Right cardiac atrium (tissue), 5 donors: ENCODE results near the gene OR8G5. TPM values are rescaled to one million over a fixed set of nuclear protein-coding genes. Genes with fewer than 3 reads are reported as not detected.
"Not testable (repeated sequence)": the region's sequence is repeated elsewhere in the genome, so short reads cannot be mapped to it uniquely, and the experiment has no call there.

Experiments used
- ATAC-seq, 2 donors: fragments of 200-7000 bp; cut with Tn5 transposase; one replicate each; pipeline versions ENCODE4 v1.8.0 to v1.9.1; 2020; ENCODE audit warnings: moderate library complexity in 2 of 2, mild to moderate bottlenecking in 1 of 2
- DNase-seq, 3 donors: peaks; one replicate each; pipeline ENCODE4 v3.0.0-alpha.2; 2020
- H3K27ac ChIP-seq: one replicate; pipeline ENCODE4 v1.5.1; 2013; ENCODE audit warnings: mild to moderate bottlenecking, low read length, control low read depth, moderate library complexity
- H3K27me3 ChIP-seq: one replicate; pipeline ENCODE4 v1.6.1; 2013; ENCODE audit not compliant: control insufficient read depth, insufficient read depth
- H3K4me1 ChIP-seq: one replicate; pipeline ENCODE4 v1.6.1; 2013; ENCODE audit warnings: low read length; ENCODE audit not compliant: control insufficient read depth, insufficient read depth
- H3K4me3 ChIP-seq: one replicate; pipeline ENCODE4 v1.5.1; 2013; ENCODE audit warnings: low read length, control low read depth
- H3K9me3 ChIP-seq: one replicate; pipeline ENCODE4 v1.6.1; 2013; ENCODE audit warnings: low read length; ENCODE audit not compliant: control insufficient read depth
- WGBS: extraction: QIAGEN DNeasy Blood & Tissue Kit; methylation state at CpG from one replicate; pipeline ENCODE4 v1.1.7; 2013; 5-methylcytosine and 5-hydroxymethylcytosine counted together
- intact Hi-C, 4 donors: fragments of 100-400 bp; cut with DNase I; formaldehyde crosslinking; loops; one replicate each; pipeline versions ENCODE4 v1.11.0 to v1.14.0; 2022 to 2023
- long read RNA-seq, 4 donors: library from polyadenylated mRNA; unstranded; transcript quantifications; one replicate each; pipeline ENCODE4 v2.0.0, GENCODE V29; 2020 to 2021
- polyA plus RNA-seq: library from polyadenylated mRNA; stranded (reverse); fragments of 200-250 nt; gene quantifications from one replicate; pipeline ENCODE4 v1.2.3, GENCODE V29; 2013
- total RNA-seq, 4 donors: library from RNA; stranded (reverse); fragmentation: NEBNext Ultra II Directional; extraction: Animal tissue kit (Norgen Biotek cat#: 25700); gene quantifications; one replicate each; pipeline ENCODE4 v1.2.1, GENCODE V29; 2021
- donor health status: healthy with polysubstance abuse.
- donor health status: DM: no; HTN: yes; CAD: no.
- donor health status: DM: no; HTN: no; CAD: no.
- donor health status: DM: no; HTN: yes; CAD: no; lungs with severe emphysema.
- donor health status: DM: yes; HTN: yes; CAD: no.

Gene OR8G5, protein sequence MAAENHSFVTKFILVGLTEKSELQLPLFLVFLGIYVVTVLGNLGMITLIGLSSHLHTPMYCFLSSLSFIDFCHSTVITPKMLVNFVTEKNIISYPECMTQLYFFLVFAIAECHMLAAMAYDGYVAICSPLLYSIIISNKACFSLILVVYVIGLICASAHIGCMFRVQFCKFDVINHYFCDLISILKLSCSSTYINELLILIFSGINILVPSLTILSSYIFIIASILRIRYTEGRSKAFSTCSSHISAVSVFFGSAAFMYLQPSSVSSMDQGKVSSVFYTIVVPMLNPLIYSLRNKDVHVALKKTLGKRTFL
- total RNA-seq (not detected), polyA plus RNA-seq (not detected)
- long read RNA-seq, donor 1 = 0 reads
- long read RNA-seq, donor 2 = 0 reads
- long read RNA-seq, donor 3 = 0 reads
- long read RNA-seq, donor 4 = 0 reads

DNA sequence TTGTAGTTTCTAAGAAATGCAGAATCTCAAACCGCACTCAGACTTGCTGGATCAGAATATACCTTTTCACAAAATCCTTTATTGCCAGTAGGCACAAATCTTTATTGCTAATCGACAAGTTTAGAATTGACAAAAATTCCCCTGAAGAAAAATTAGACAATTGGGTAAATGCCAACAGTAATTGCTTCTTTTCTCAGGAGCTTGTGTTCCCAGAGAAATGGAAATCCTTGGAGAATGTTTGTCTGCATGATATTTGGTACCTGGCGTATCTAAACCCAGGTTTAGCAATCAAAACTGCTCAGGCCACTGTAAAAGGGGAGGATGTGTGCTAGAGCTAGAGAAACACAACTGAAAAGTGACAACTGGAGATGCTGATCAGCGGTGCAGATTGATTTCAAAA is at the start of gene OR8G5:
Gene OR8G5 (plus strand): TSS at position 301 of the 400 bp plus-strand sequence. CDS start 8,556 bp downstream, outside the sequence.
- DNase-seq = no peak
- H3K27me3 ChIP-seq = no peaks in the 10 kb centered on the region
- H3K27ac ChIP-seq = no peak within 1 kb of the TSS
- no peaks in the 10 kb centered on the region for H3K4me1 ChIP-seq
- no peak within 1 kb of the TSS for H3K4me3 ChIP-seq
- intact Hi-C loops = no loop called here
- 58% methylated on average over 4 of the region's 4 CpGs for WGBS
- H3K9me3 ChIP-seq = no peaks in the 10 kb centered on the region
- ATAC-seq = no peak

DNA sequence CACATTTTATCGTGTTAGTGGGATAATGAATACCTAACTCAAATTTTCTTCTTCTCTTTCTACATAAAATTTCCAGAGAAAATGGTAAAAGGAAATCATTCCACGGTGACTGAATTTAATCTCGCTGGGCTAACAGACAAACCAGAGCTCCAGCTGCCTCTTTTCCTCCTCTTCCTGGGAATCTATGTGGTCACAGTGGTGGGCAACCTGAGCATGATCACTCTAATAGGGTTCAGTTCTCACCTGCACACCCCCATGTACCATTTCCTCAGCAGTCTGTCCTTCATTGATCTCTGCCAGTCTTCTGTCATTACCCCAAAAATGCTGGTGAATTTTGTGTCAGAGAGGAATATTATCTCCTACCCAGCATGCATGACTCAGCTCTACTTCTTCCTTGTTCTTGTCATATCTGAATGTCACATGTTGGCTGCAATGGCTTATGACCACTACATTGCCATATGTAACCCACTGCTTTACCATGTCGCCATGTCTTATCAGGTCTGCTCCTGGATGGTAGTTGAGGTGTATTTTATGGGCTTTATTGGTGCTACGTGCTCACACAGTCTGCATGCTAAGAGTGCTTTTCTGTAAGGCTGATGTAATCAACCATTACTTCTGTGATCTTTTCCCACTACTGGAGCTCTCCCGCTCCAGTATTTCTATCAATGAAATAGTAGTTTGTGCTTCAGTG is 48.9 kb upstream of the OR8G5 start:
- Histone ChIP-seq H3K4me1 (no peaks in the 10 kb centered on the region), H3K27me3 (no peaks in the 10 kb centered on the region), H3K27ac (no peak overlapping the region), H3K9me3 (no peaks in the 10 kb centered on the region), H3K4me3 (no peak overlapping the region)
- DNase-seq = no peak
- ATAC-seq = no peak
- 67% methylated on average over 6 of the region's 6 CpGs for WGBS
- intact Hi-C loops = loop anchor here in 1 of 4 donors (10.0 kb wide), 1 partner anchor 132 kb away; no protein-coding TSS in a partner anchor

DNA sequence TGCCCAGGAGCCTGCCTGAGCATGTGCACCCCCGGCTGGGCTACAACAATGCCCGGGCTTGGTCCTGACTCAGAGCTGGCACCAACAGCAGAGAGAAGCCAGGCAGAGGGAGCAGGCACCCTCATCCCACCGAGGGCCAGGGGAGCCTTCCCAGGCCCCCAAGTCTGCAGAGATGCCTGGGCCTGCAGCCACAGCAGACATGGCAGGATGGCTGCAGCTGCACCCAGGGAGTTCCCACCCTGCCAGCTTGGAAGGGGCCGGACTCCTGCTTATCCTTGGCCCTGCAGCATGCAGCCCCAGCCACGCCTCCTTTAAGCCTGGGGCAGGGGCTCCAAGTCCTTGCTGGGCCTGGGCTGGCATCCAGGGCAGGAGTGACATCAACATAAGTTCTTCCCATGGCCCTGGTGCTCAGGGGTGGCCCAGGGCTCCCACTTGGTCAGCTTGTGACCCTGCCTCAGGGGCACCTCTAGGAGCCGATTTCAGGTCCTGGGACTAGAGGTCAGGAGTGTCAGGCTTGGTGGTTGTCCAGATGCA is 46.3 kb upstream of the OR8G5 start:
- DNase-seq (peak in 1 of 3 donors; percentile 26), ATAC-seq (no peak)
- H3K4me3 ChIP-seq = no peak overlapping the region
- no peaks in the 10 kb centered on the region for H3K9me3 ChIP-seq
- intact Hi-C loops = loop anchor here in 1 of 4 donors (10.0 kb wide), 1 partner anchor 135 kb away; no protein-coding TSS in a partner anchor
- no peaks in the 10 kb centered on the region for H3K4me1 ChIP-seq
- WGBS = 86% methylated on average over 6 of the region's 6 CpGs
- no peak overlapping the region for H3K27ac ChIP-seq
- no peaks in the 10 kb centered on the region for H3K27me3 ChIP-seq

DNA sequence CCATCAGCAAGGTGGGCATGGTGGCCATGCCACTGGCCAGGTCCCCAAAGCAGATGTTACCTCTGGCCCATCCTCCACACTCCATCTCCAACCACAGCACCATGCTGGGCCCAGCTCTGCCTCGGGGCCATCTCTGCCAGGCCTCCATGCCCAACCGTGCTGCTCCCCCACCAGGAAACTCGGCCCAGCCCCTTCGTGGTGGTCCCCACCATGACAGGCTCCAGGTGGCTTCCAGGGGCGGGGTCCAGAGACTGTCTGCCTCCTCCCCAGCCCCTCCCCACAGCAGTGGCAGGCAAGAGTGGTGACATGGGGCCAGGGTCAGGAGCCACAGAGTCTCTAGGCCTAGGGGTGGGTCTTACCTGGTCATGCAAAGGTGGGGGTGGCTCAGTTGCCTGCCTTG is 45.8 kb upstream of the OR8G5 start:
- H3K9me3 ChIP-seq = no peaks in the 10 kb centered on the region
- no peaks in the 10 kb centered on the region for H3K4me1 ChIP-seq
- no peak overlapping the region for H3K27ac ChIP-seq
- intact Hi-C loops = no loop called here
- 83% methylated on average over 5 of the region's 5 CpGs for WGBS
- no peak overlapping the region for H3K4me3 ChIP-seq
- no peak for ATAC-seq
- DNase-seq = peak in 1 of 3 donors; percentile 32
- no peaks in the 10 kb centered on the region for H3K27me3 ChIP-seq

DNA sequence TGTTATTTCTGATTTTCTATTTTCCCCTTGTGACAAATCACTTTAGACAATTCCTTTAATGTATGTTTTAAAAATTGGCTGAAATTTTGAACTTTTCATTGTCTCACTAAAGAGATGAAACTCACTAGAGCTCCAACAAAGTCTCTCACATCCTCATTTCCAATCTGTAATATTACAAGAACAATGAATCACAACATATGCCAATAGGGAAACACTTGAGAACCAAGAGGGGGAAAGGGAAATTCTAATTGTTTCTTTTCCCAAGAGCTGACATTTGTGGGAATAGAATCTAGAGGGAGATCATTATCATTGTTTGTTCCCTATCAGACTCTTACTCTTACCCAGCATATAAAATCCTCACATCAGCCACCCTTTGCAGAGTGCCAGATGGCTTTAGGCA is 44.9 kb upstream of the OR8G5 start:
- no peaks in the 10 kb centered on the region for H3K9me3 ChIP-seq
- H3K27ac ChIP-seq = no peak overlapping the region
- DNase-seq (no peak), ATAC-seq (no peak)
- no peak overlapping the region for H3K4me3 ChIP-seq
- intact Hi-C loops = no loop called here
- H3K27me3 ChIP-seq = no peaks in the 10 kb centered on the region
- no peaks in the 10 kb centered on the region for H3K4me1 ChIP-seq

DNA sequence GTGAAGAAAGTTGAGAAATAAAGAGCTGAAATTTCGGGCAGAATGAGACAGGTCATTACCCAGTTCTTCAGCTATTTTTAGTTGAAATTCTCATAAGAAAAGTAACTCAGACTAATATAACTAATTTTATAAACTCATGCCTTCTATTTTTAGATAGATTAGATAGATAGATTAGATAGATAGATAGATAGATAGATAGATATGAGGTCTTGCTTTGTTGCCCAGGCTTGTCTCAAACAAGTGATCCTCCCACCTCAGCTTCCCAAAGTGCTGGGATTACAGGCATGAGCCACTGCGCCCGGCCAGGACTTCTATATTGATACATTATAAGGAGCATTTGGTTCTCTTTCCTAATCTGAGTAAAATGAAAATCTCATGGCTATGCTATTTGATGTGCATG is 42.1 kb upstream of the OR8G5 start:
- 87% methylated on average over 3 of the region's 3 CpGs for WGBS

DNA sequence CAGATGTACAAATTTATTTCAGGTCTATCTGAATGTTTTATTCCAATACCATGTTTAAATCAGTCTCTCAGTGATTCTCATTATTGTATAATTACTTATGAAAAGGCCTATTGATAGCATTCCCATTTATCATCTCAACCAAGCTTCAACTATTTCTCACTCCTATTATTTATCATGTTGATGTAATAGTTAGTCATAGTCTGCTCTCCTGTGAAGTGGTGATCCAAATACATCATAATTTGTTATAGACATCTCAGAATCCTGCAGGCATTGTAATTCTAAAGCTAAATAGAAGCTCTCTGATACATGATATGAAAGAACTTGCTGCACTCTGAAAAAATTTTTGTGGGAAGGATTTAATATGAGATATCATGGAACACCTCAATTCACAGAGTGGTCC is 37.0 kb upstream of the OR8G5 start:
- H3K9me3 ChIP-seq = no peaks in the 10 kb centered on the region
- ATAC-seq = no peak
- no peak overlapping the region for H3K27ac ChIP-seq
- H3K27me3 ChIP-seq = no peaks in the 10 kb centered on the region
- H3K4me1 ChIP-seq = no peaks in the 10 kb centered on the region
- intact Hi-C loops = no loop called here
- no peak overlapping the region for H3K4me3 ChIP-seq
- no peak for DNase-seq

More for the DNA sequence above, 42.1 kb upstream of the OR8G5 start:
- Histone ChIP-seq H3K9me3 (no peaks in the 10 kb centered on the region), H3K4me1 (no peaks in the 10 kb centered on the region), H3K27me3 (no peaks in the 10 kb centered on the region), H3K27ac (no peak overlapping the region), H3K4me3 (no peak overlapping the region)
- no peak for DNase-seq
- no peak for ATAC-seq
- intact Hi-C loops = no loop called here

DNA sequence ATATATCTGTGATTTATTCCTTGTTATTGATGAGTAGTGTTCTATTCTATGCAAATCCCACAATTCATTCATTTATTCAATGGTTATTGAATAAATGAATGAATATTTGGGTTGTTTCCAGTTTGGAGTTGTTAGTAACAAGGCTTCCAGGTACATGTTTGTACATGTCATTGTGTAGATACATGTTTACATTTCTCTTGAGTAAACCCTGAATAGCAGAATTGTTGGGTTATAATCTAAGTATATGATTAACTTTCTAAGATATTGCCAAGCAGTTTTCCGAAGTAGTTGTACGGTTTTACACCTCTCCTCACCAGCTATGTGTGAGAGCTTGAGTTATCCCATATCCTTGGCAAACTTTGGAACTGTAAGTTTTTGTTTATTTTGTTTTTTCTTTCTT is 33.8 kb upstream of the OR8G5 start:
- intact Hi-C loops = no loop called here
- H3K4me3 ChIP-seq = no peak overlapping the region
- no peaks in the 10 kb centered on the region for H3K27me3 ChIP-seq
- H3K9me3 ChIP-seq = no peaks in the 10 kb centered on the region
- 92% methylated on average over 2 of the region's 2 CpGs for WGBS
- H3K4me1 ChIP-seq = no peaks in the 10 kb centered on the region
- ATAC-seq = no peak
- no peak overlapping the region for H3K27ac ChIP-seq
- no peak for DNase-seq

DNA sequence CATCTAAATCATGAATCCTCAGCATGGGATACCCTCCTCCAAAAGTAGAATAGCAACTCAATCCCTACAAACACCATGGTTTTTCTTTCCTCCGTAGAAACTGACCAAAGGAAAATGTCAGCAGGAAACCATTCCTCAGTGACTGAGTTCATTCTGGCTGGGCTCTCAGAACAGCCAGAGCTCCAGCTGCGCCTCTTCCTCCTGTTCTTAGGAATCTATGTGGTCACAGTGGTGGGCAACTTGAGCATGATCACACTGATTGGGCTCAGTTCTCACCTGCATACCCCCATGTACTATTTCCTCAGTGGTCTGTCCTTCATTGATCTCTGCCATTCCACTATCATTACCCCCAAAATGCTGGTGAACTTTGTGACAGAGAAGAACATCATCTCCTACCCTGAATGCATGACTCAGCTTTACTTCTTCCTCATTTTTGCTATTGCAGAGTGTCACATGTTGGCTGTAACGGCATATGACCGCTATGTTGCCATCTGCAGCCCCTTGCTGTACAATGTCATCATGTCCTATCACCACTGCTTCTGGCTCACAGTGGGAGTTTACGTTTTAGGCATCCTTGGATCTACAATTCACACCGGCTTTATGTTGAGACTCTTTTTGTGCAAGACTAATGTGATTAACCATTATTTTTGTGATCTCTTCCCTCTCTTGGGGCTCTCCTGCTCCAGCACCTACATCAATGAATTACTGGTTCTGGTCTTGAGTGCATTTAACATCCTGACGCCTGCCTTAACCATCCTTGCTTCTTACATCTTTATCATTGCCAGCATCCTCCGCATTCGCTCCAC is 31.4 kb upstream of the OR8G5 start:
- intact Hi-C loops, H3K4me3 ChIP-seq, ATAC-seq, H3K4me1 ChIP-seq, H3K27me3 ChIP-seq, DNase-seq, H3K27ac ChIP-seq, H3K9me3 ChIP-seq: not testable (repeated sequence)
- WGBS = 67% methylated on average over 9 of the region's 9 CpGs

DNA sequence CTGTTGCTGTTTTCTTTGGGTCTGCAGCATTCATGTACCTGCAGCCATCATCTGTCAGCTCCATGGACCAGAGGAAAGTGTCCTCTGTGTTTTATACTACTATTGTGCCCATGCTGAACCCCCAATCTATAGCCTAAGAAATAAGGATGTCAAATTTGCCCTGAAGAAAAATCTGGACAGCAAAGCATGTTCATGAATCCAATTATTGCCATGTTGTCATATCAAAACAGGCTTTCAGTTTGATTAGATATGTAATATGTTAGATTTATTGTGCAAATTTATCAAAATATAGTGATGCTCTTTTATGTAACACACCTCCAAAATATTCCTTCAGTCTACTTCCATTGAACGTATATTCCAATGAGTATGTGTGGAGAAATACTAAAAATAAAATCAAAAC is 30.7 kb upstream of the OR8G5 start:
- WGBS = 93% methylated on average over 1 of the region's 1 CpG
- H3K27ac ChIP-seq = no peak overlapping the region
- H3K27me3 ChIP-seq = no peaks in the 10 kb centered on the region
- intact Hi-C loops = no loop called here
- DNase-seq (no peak), ATAC-seq (no peak)
- H3K4me1 ChIP-seq = no peaks in the 10 kb centered on the region
- no peaks in the 10 kb centered on the region for H3K9me3 ChIP-seq
- H3K4me3 ChIP-seq = no peak overlapping the region

DNA sequence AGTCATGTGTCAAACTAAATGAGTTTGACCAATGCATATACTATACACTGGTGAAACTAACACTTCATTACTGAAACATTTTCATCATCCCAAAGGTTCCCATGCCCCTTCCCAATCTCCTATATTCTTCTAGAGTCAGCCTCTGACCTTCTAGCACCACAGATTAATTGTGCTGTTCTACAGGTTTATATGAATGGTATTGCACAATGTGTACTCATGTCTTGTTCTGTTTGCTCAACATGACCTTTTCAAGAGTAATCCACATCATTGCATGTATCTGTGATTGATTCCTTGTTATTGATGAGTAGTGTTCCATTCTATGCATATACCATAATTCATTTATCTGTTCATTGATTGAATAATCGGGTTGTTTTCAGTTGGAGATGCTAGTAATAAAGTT is 22.8 kb upstream of the OR8G5 start:
- no peaks in the 10 kb centered on the region for H3K9me3 ChIP-seq
- H3K27ac ChIP-seq = no peak overlapping the region
- no peaks in the 10 kb centered on the region for H3K4me1 ChIP-seq
- intact Hi-C loops = no loop called here
- WGBS = 82% methylated on average over 1 of the region's 1 CpG
- ATAC-seq (no peak), DNase-seq (no peak)
- H3K4me3 ChIP-seq = no peak overlapping the region
- no peaks in the 10 kb centered on the region for H3K27me3 ChIP-seq
